Measurements from ENCODE around the gene CHST3.

CHST3 gene

DNA sequence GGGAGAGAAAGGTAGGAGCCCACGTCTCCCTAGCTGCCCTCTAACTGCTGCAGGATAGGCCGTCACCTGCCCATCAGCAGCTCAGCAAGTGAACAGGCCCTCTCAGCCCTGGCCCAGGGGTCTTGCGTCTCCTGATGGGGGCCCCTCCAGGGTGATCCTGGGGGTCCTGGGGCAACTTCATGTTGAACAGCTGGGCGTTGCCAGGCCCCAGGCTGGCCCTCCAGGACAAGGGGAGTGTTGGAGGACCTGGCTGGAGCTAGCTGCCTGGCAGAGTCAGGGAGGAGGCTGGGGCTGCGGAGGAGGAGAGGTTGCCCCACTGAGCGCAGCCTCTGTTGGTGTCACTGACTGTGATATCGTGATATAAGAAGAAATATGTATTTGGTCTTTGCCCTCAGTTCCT is 89.5 kb downstream of the CHST3 start:
- Histone ChIP-seq H3K27ac (ENCODE audit: low read depth, low read length) (no peak overlapping the region), H3K9ac (ENCODE audit: low read depth in 1 of 2, low read length in 2 of 2) (no peak overlapping the region), H3K9me3 (ENCODE audit: control insufficient read depth in 1 of 2, low read length in 2 of 2) (peaks cover 2 to 4% of the 10 kb centered on the region in 2 donors), H3K36me3 (ENCODE audit: control insufficient read depth in 1 of 2, insufficient read depth in 2 of 2, low read length in 2 of 2) (no peaks in the 10 kb centered on the region), H3K4me1 (ENCODE audit: control insufficient read depth in 1 of 2, insufficient read depth in 2 of 2, low read length in 2 of 2) (no peaks in the 10 kb centered on the region), H3K27me3 (ENCODE audit: control insufficient read depth in 1 of 2, insufficient read depth in 2 of 2, low read length in 2 of 2) (no peaks in the 10 kb centered on the region), H3K4me3 (ENCODE audit: low read depth in 1 of 2, low read length in 2 of 2) (no peak overlapping the region)

DNA sequence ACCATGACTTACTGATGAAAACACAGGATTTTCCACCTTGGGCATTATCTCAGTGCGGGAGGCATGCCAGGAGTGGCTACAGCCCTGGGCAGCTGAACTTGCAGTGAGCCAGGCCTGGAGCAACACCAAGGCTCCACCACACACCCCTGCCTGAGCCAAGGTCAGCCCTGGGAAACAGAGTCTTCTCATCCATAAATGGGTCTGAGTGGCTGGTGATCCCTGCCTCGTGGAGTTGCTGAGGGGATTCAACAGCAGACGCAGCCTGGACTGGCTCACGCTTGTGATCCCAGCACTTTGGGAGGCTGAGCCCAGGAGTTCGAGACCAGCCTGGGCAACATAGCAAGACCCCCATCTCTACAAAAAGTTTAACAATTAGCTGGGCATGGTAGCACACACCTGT is 91.9 kb downstream of the CHST3 start:
- no peak overlapping the region for H3K27ac ChIP-seq (ENCODE audit: low read depth, low read length)
- no peak overlapping the region for H3K4me3 ChIP-seq (ENCODE audit: low read depth in 1 of 2, low read length in 2 of 2)
- H3K9ac ChIP-seq (ENCODE audit: low read depth in 1 of 2, low read length in 2 of 2): no peak overlapping the region
- H3K9me3 ChIP-seq (ENCODE audit: control insufficient read depth in 1 of 2, low read length in 2 of 2): no peaks in the 10 kb centered on the region
- no peaks in the 10 kb centered on the region for H3K4me1 ChIP-seq (ENCODE audit: control insufficient read depth in 1 of 2, insufficient read depth in 2 of 2, low read length in 2 of 2)
- no peaks in the 10 kb centered on the region for H3K27me3 ChIP-seq (ENCODE audit: control insufficient read depth in 1 of 2, insufficient read depth in 2 of 2, low read length in 2 of 2)
- no peaks in the 10 kb centered on the region for H3K36me3 ChIP-seq (ENCODE audit: control insufficient read depth in 1 of 2, insufficient read depth in 2 of 2, low read length in 2 of 2)

DNA sequence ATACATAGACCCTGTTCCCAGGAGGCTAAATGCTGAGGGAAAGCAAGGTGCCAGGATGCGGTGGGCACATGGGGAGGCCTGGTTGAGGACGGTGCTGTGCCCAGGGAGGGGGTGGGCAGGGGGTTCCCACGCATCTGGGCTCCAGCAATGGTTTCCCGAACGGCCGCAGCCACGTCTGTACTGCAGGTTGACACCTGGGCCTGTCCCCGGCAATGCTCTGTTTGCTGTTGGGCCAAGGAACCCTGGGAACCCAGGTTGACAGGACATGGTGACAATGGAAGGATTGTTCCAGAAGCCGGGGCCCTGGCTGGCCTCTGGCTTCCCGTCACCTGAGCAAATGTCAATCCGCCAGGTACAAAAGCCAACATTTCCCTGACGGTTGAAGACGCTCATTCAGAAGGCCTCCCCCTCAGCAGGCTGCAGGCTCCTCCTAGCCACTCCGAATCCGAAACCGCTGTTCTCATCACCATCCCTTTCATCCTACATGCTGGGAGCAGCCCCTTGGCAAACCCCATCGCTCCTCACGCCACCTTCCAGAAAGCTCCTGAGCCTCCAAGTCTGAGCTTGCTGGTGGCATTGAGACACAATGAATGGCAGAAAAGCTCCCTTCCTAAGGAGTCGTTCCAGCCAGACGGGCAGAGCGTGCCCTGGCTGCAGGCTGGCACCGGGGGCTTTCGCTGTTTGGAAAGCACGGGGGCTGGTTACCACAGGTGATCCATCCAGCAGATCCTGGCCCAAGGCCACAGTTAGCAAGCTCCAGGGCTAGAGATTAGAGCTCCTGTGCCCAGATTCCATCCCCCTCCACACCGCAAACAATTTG is 92.9 kb downstream of the CHST3 start:
- Histone ChIP-seq H3K9me3 (ENCODE audit: control insufficient read depth in 1 of 2, low read length in 2 of 2) (no peaks in the 10 kb centered on the region), H3K4me3 (ENCODE audit: low read depth in 1 of 2, low read length in 2 of 2) (no peak overlapping the region), H3K4me1 (ENCODE audit: control insufficient read depth in 1 of 2, insufficient read depth in 2 of 2, low read length in 2 of 2) (no peaks in the 10 kb centered on the region), H3K27me3 (ENCODE audit: control insufficient read depth in 1 of 2, insufficient read depth in 2 of 2, low read length in 2 of 2) (no peaks in the 10 kb centered on the region), H3K9ac (ENCODE audit: low read depth in 1 of 2, low read length in 2 of 2) (no peak overlapping the region), H3K27ac (ENCODE audit: low read depth, low read length) (no peak overlapping the region), H3K36me3 (ENCODE audit: control insufficient read depth in 1 of 2, insufficient read depth in 2 of 2, low read length in 2 of 2) (no peaks in the 10 kb centered on the region)

DNA sequence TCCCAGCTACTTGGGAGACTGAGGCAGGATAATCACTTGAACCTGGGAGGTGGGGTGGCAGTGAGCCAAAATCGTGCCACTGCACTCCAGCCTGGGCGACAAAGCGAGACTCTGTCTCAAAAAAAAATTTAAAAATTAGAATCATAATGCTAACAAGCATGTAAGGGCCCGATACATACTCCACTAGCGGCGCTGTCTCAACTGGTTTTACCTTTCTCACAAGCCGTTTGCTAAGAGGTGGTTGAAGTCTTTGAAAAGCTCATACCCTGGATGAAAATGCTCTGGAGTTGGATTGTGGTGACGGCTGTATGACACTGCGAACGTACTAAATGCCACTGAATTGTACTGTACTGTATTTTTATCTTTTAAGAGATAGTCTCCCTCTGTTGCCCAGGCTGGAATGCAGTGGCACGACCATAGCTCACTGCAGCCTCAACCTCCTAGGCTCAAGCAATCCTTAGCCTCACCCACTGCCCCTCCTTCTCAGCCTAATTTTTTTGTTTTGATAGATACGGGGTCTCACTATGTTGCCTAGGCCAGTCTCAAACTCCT is 94.2 kb downstream of the CHST3 start:
- no peak overlapping the region for H3K27ac ChIP-seq (ENCODE audit: low read depth, low read length)
- H3K4me3 ChIP-seq (ENCODE audit: low read depth in 1 of 2, low read length in 2 of 2): no peak overlapping the region
- no peaks in the 10 kb centered on the region for H3K27me3 ChIP-seq (ENCODE audit: control insufficient read depth in 1 of 2, insufficient read depth in 2 of 2, low read length in 2 of 2)
- no peaks in the 10 kb centered on the region for H3K36me3 ChIP-seq (ENCODE audit: control insufficient read depth in 1 of 2, insufficient read depth in 2 of 2, low read length in 2 of 2)
- H3K4me1 ChIP-seq (ENCODE audit: control insufficient read depth in 1 of 2, insufficient read depth in 2 of 2, low read length in 2 of 2): no peaks in the 10 kb centered on the region
- H3K9me3 ChIP-seq (ENCODE audit: control insufficient read depth in 1 of 2, low read length in 2 of 2): no peaks in the 10 kb centered on the region
- no peak overlapping the region for H3K9ac ChIP-seq (ENCODE audit: low read depth in 1 of 2, low read length in 2 of 2)

DNA sequence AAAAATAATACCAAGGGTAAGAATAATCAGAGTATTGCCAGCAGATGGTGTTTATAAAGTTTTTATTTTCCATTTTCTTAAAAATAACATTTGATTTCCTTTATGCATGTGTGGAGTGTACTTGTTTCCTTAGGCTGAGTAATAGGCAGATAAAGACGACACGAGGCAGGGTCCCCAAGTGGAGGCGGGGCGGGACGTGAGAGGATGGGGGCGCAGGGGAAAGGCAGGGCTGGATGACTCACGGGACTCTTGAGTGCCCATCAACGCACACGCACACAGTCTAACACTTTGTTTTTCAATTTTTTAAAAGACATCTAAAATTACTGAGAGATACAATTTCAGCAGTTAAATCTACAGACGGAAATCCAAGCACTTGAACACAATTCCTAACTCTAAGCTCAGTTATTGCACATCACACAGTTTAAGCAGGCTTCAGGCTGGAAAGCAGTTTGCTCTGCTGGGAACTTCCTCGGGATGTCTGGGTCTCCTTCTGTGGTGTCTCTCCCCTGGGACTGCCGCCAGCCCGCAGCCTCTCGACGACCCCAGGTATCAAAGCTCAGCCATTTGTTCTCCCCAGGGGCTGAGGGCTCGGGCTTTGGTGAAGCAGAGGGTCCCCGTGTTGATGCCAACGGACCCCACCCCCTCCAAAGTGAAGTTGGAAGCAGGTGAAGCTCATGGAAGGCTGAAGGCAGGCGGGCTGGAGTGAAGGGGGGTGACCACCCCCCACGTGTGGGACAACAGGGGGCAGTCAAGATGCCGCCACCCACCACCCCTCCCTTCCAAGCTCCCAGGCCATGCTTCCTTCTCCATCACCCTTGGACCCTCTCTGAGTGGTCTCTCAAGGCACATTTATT is 95.0 kb downstream of the CHST3 start:
- H3K4me3 ChIP-seq (ENCODE audit: low read depth in 1 of 2, low read length in 2 of 2): no peak overlapping the region
- H3K27ac ChIP-seq (ENCODE audit: low read depth, low read length): no peak overlapping the region
- H3K27me3 ChIP-seq (ENCODE audit: control insufficient read depth in 1 of 2, insufficient read depth in 2 of 2, low read length in 2 of 2): no peaks in the 10 kb centered on the region
- H3K4me1 ChIP-seq (ENCODE audit: control insufficient read depth in 1 of 2, insufficient read depth in 2 of 2, low read length in 2 of 2): no peaks in the 10 kb centered on the region
- no peaks in the 10 kb centered on the region for H3K36me3 ChIP-seq (ENCODE audit: control insufficient read depth in 1 of 2, insufficient read depth in 2 of 2, low read length in 2 of 2)
- H3K9me3 ChIP-seq (ENCODE audit: control insufficient read depth in 1 of 2, low read length in 2 of 2): no peaks in the 10 kb centered on the region
- no peak overlapping the region for H3K9ac ChIP-seq (ENCODE audit: low read depth in 1 of 2, low read length in 2 of 2)

DNA sequence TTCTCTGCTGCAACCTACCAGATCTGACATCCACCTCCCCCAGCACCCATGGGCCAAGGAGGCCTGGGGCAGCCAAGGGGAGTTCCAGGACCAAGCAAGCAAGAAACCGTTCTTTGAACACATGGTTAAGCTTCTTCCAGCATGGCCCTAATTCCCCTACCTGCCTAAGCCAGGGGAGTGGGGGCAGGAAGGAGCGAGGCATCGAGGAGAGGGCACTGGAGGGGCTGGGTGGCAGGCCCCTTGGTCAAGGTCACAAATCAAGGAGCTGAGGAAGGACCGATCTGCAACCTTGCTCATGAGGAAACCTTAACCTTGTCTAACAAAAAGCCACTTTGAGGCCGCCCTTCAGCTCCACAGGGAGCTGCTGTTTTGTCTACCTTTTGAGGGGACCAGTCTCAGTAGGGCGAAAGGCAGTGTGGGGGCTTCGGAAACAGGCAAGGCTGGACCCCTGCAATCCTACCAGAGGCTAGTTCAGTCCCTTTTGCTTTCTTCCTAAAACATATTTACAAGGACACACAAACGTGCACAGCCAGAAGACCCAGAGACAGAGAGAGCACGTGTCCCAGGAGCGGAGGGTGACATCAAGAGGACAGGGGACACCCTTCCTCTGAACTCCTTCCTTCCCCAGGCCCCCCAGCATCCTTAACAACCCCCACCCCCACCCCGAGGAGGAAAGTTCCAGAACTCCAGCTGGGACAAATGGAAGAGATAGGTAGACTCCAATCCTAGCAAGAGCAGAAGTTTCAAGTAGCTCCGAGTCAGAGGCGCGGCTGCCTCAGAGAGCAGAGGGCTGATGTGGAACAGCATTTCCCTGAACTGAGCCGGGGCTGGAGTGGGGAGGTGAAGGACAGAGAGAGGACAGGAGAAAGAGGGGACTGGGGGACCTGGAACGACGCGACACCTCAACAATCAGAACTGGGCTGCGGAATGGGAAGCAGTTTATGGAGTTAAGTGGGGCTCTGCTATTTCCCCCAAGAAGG is 95.9 kb downstream of the CHST3 start:
- Histone ChIP-seq H3K27me3 (ENCODE audit: control insufficient read depth in 1 of 2, insufficient read depth in 2 of 2, low read length in 2 of 2) (no peaks in the 10 kb centered on the region), H3K36me3 (ENCODE audit: control insufficient read depth in 1 of 2, insufficient read depth in 2 of 2, low read length in 2 of 2) (no peaks in the 10 kb centered on the region), H3K4me3 (ENCODE audit: low read depth in 1 of 2, low read length in 2 of 2) (no peak overlapping the region), H3K9me3 (ENCODE audit: control insufficient read depth in 1 of 2, low read length in 2 of 2) (no peaks in the 10 kb centered on the region), H3K4me1 (ENCODE audit: control insufficient read depth in 1 of 2, insufficient read depth in 2 of 2, low read length in 2 of 2) (no peaks in the 10 kb centered on the region), H3K27ac (ENCODE audit: low read depth, low read length) (no peak overlapping the region), H3K9ac (ENCODE audit: low read depth in 1 of 2, low read length in 2 of 2) (no peak overlapping the region)

DNA sequence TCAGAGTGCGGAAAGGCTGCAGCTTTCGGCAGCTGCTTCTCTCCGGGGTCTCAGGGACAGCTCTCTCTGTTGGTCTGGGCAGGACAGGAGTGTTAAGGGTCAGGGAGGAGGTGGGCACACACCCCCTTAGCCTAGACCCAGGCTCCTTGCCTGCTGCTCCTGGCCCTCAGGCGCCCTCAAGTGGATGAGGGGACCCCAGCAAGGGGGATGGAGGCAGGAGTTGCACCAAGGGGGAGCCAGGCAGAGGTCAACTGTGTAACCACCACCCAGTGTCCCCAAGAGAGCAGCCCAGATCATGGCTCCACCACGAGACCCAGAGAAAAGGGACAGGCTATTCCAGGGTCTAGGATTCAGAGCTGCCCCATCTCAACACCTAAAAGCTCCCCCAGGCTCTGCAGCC is 97.3 kb downstream of the CHST3 start:
- no peak overlapping the region for H3K27ac ChIP-seq (ENCODE audit: low read depth, low read length)
- no peak overlapping the region for H3K9ac ChIP-seq (ENCODE audit: low read depth in 1 of 2, low read length in 2 of 2)
- H3K27me3 ChIP-seq (ENCODE audit: control insufficient read depth in 1 of 2, insufficient read depth in 2 of 2, low read length in 2 of 2): no peaks in the 10 kb centered on the region
- no peaks in the 10 kb centered on the region for H3K4me1 ChIP-seq (ENCODE audit: control insufficient read depth in 1 of 2, insufficient read depth in 2 of 2, low read length in 2 of 2)
- no peaks in the 10 kb centered on the region for H3K9me3 ChIP-seq (ENCODE audit: control insufficient read depth in 1 of 2, low read length in 2 of 2)
- H3K36me3 ChIP-seq (ENCODE audit: control insufficient read depth in 1 of 2, insufficient read depth in 2 of 2, low read length in 2 of 2): no peaks in the 10 kb centered on the region
- no peak overlapping the region for H3K4me3 ChIP-seq (ENCODE audit: low read depth in 1 of 2, low read length in 2 of 2)

DNA sequence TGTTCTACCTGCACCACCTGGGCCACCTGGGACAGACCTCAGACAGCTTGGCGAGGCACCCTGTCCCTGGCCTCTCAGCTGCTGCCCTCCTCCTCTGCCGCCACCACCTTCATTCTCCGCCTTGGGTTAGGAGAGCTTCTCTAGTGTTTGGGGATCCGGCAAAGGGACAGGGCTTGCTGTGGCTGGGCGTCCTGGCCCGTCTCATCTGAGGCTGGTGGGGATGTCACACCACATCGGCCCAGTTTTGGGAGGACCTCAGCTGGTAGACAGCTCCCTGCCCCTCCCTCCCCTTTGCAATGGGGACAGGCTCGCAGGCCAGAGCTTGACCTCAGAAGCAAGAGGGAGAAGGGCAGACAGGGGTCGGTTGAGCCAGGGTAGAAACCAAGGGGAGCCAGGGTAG is 97.7 kb downstream of the CHST3 start:
- peaks cover 0 to 3% of the 10 kb centered on the region in 2 donors for H3K36me3 ChIP-seq (ENCODE audit: control insufficient read depth in 1 of 2, insufficient read depth in 2 of 2, low read length in 2 of 2)

DNA sequence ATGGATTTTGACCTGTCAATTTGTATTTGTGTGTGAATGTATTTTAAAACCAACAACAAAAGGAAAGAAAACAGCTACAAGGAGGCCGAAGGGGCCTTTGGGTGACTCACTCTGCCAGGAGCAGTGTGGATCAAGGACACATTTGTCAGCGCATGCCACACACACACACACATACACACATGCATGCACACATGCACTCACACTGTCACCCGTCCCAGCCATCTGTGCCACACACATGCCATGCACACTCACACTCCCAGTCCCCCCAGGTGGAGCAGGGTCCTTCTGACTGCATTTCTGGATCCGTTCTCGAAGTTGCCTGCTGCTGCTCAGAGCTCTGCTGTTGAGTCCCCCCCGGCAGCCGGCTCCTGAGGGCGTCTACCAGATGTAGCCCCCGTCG is 98.2 kb downstream of the CHST3 start:
- H3K9ac ChIP-seq (ENCODE audit: low read depth in 1 of 2, low read length in 2 of 2): no peak overlapping the region
- peaks cover 0 to 3% of the 10 kb centered on the region in 2 donors for H3K36me3 ChIP-seq (ENCODE audit: control insufficient read depth in 1 of 2, insufficient read depth in 2 of 2, low read length in 2 of 2)
- H3K27ac ChIP-seq (ENCODE audit: low read depth, low read length): no peak overlapping the region

More for the DNA sequence above, 97.7 kb downstream of the CHST3 start:
- no peak overlapping the region for H3K9ac ChIP-seq (ENCODE audit: low read depth in 1 of 2, low read length in 2 of 2)
- H3K4me1 ChIP-seq (ENCODE audit: control insufficient read depth in 1 of 2, insufficient read depth in 2 of 2, low read length in 2 of 2): no peaks in the 10 kb centered on the region
- H3K27me3 ChIP-seq (ENCODE audit: control insufficient read depth in 1 of 2, insufficient read depth in 2 of 2, low read length in 2 of 2): no peaks in the 10 kb centered on the region
- H3K27ac ChIP-seq (ENCODE audit: low read depth, low read length): no peak overlapping the region
- no peaks in the 10 kb centered on the region for H3K9me3 ChIP-seq (ENCODE audit: control insufficient read depth in 1 of 2, low read length in 2 of 2)
- no peak overlapping the region for H3K4me3 ChIP-seq (ENCODE audit: low read depth in 1 of 2, low read length in 2 of 2)

More for the DNA sequence above, 98.2 kb downstream of the CHST3 start:
- no peaks in the 10 kb centered on the region for H3K4me1 ChIP-seq (ENCODE audit: control insufficient read depth in 1 of 2, insufficient read depth in 2 of 2, low read length in 2 of 2)
- H3K4me3 ChIP-seq (ENCODE audit: low read depth in 1 of 2, low read length in 2 of 2): no peak overlapping the region
- no peaks in the 10 kb centered on the region for H3K9me3 ChIP-seq (ENCODE audit: control insufficient read depth in 1 of 2, low read length in 2 of 2)
- H3K27me3 ChIP-seq (ENCODE audit: control insufficient read depth in 1 of 2, insufficient read depth in 2 of 2, low read length in 2 of 2): no peaks in the 10 kb centered on the region
